ENCODE data around the gene EFCAB14.

GRCh38 chr1:46671554-46671953 is 47.4 kb downstream of the EFCAB14 start, which contains the start of gene TEX38:
- TF ChIP-seq CTCF (IDR thresholded peaks at IDR 0.05; ENCODE audit: extremely low read depth in 1 of 2, insufficient read depth in 1 of 2, low read depth in 1 of 2, low read length in 2 of 2) (no peak), POLR2A (IDR thresholded peaks at IDR 0.05; ENCODE audit: low read depth, low read length) (no peak), EZH2 (IDR thresholded peaks at IDR 0.05; ENCODE audit: borderline replicate concordance, low read depth, low read length, severe bottlenecking) (no peak), POLR2AphosphoS5 (IDR thresholded peaks at IDR 0.05; ENCODE audit: insufficient read depth, low read depth, low read length) (no peak), MAX (IDR thresholded peaks at IDR 0.05; ENCODE audit: insufficient read depth, insufficient read length) (no peak), GATA2 (IDR thresholded peaks at IDR 0.05; ENCODE audit: insufficient read depth, insufficient read length, low read depth, low read length) (no peak)

Measured in endothelial cell of umbilical vein (primary cell).